Measurements from ENCODE around the gene PTHLH.

PTHLH gene

DNA sequence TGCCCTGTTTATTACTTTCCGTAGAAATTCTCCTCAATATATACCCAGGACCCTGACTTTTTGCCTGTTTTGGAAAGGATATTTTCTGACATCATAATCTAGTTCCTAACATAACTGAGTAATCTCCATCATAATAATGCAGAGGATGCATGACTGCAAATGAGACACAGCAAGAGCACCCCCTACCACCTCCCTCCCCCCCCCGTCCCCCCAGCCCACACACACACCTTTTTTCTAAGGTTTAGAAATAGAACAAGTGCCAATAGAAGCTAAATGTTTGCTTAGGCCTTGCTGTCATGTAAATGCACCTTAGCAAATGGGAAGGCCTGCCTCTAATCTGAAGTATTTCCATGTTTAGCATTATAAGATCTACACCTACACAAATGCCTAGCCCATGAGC, at the start of gene PTHLH:
TSS of gene PTHLH (minus strand) at position 13 of the 400 bp plus-strand sequence. CDS start 3,239 bp downstream, outside the sequence.
- DNase-seq (ENCODE audit: low spot score), result no peak

DNA sequence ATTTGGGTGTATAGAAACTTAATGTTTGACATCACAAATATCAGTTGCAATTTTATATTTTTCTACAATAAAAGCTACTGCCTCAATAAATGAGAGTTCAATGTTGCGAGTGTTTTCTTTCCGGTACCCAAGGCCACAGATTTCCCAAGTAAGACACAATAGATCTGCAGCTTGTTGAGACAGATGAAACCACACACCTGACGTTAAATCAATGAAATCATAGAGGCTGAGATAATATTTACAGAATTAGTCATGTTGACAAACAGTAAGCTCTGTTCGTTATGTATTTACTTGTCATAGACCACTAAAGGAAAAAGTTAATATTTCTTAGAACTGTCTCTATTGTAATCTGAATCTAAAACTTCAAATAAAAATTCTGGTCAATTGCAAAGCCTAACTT, 49.2 kb upstream of the PTHLH start:
- DNase-seq (ENCODE audit: low spot score), result no peak

DNA sequence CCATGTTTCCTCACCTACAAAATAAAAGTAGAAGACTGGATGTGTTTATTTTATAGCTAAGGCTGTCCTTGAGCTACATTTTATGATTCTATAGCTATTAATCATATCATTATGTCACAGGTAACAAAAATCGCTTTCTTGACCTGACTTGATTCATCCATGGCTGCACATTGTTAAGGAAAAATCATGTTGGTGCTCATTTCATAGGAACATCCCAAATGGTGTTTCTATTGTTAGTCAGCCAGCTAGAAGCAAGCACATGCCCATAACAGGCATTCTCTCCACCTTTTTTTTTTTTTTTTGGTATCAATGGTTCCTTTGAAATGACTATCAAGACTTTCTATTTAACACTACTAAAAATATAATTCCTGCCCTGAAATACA, 45.3 kb upstream of the PTHLH start:
- DNase-seq (ENCODE audit: low spot score), result peak; percentile 21

DNA sequence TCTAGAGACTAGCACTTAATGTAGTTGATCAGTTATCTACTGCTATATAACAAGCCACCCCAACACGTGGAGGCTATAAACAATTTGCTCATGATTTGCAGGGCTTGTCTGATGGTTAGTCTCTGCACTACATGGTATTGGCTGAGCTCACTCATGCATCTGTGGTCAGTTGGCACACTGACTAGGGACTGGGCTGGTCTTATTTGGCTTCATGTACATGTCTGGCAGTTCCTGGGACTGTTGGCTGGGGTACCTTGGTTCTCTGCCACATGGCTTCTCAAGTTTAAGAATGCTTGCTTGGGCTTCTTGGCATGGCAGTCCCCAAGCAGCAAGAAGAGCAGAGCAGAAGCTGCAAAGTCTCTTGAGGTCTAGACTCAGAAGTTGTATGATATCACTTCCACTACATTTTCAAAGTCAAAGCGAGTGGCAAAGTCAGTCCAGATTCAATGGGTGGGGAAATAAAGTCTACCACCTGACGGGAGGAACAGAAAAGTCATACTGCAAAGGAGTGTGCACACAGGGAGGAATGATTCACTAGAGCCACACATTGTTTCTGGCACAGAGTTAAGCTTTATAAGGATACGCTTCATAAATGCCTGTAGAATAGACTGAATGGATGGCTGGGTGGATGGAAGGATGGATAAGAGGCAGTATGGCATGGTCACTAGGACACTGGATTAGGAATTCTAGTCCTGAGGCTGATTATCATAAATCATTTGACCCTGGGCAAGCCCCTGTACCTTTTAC, 44.8 kb upstream of the PTHLH start:
- no peak for DNase-seq (ENCODE audit: low spot score)

DNA sequence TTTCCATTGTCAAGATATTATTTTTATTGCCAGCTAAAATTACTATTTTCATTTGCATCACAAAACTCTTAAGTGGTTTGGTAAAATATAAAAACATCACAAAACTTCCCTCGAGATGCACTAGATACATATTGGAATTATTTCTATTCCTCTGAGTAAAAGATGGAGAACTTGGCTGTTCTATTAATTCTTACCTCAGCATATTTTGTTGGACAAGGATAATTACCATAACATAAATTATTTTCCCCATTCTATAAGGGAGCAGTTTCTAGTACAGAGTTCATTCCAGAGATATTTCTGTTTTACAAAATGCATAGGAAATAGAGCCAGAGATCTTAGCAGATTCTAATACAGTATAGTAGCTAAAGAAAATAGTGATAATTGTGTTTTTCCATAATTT, 42.6 kb upstream of the PTHLH start:
- DNase-seq (ENCODE audit: low spot score), result no peak

DNA sequence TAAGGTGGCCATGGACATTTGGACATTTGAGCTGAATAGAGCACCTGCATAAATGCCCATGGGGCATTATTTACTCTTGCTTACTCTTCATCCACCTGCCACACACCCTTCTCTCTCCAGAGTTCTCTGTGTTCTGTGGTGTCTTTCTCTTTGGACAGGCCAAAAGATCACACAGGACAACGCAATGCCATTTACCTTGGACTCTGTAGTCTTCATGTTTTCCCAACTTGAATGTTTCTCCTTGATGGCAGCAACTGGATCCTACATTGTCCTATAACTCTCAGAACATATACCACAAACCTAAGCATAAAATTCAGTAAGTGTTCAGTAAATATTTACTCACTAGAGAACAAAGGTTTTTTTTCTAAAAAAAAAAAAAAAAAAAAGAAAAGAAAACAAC, 41.7 kb upstream of the PTHLH start:
- no peak for DNase-seq (ENCODE audit: low spot score)

DNA sequence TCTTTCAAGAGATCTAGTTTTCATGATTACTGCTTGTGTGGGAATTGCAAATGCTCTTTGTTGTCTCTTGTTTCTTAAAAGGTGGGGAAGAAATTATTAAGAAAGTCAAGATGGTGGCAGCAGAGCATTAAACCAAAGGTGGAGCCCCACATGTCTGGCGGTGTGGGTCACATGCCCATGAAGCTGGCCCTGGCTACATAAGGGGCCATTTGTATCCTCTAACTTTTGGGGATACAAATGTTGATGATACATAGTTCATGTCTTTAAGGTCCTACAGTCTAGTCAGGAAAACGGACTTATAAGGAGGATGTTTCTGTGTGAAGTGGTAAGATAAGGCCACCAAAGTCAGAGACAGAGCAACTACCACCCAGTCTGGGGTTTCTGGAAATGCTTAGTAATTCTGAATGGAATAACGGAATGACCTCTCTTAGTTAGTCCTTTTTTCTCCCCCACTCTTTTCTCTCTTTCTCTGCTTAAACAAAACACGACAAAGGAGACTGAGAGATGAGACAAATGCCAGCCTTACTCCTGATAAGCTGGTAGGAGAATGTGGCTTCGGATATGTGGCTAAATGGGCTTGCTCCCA, 39.9 kb upstream of the PTHLH start:
- no peak for DNase-seq (ENCODE audit: low spot score)

DNA sequence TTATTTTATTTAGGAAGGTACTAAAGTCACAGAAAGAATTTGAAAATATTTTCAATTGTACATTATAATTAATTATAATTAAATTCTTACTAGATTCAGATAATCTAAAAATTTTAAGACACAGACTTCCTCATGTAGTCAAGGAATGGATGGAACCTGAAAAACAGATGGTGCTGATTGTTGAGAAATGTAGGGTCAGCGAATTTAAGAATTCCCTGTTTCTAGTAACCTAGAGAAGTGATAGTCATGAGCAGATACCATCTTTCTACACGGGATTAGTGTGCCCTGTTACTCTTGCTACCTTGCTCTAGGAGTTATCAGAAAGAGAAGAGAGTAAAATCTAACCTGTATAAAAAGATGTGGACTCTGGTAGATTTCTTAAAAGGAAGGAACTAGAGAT, 37.5 kb upstream of the PTHLH start:
- DNase-seq (ENCODE audit: low spot score), result no peak

DNA sequence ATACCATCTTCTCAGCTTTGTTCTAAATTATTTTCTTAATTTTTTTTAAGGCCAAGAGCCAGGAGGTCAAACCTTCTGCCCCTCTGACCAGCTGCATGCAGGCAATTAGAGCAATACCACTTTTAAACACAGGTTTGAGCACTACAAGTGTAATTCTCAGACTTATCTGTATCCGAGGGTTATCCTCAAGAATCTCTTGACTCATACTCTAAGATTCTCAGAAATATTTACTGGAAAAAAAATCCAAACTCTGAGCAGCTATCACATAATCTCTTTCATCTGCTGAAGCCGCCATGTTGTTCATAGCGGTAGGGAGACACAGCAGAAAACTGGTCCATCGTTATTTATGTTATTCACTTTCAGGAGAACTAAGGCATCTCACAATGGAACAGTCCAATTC, 27.4 kb upstream of the PTHLH start:
- DNase-seq (ENCODE audit: low spot score), result no peak

DNA sequence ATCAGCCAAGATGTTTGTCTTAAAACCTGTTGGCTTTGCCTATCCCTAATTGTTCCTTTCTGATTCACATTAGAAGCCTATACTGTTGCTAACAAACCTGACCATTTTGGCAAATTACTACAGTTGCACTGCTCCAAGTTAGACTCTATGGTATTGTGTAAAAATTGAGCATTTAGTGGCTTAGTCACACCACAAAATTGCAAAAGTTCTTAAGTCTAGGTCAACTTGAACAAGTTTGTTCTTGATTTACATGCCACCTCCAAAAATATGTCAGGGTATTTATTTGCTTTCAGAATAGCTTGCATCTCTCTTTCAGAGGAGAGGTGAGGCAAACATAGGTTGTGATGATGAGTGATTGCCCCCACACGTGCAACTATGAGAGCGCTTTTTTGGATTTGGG, 27.0 kb upstream of the PTHLH start:
- DNase-seq (ENCODE audit: low spot score), result no peak

DNA sequence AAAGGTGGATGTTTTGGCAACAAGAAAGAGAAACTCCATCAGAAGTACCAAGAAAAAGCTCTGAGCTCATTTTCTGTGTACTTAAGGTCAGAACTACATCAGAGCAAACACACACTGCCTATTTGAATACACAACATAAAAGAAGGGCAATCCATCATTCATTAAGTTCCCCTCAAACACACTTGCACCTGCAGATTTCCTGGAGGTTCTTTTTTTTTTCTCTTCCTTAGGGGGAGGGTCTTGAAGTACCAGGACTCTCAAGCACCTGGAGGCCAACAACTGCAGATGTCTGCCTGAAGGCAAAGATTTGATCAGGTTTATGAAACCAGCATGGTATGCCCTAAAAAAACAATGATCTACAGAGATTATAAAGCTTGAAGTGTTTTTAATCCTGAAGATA, 26.1 kb upstream of the PTHLH start:
- no peak for DNase-seq (ENCODE audit: low spot score)

DNA sequence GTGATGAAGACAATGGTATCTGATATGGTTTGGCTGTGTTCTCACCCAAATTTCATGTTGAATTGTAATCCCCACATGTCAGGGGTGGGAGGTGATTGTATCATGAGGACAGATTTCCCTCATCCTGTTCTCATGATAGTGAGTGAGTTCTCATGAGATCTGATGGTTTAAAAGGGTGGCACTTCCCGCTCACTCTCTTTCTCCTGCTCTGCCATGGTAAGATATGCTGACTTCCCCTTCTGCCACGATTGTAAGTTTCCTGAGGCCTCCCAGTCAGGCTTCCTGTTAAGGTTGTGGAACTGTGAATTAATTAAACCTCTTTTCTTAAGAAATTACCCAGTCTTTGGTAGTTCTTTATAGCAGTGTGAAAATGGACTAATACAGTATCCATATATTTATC, 25.6 kb upstream of the PTHLH start:
- DNase-seq (ENCODE audit: low spot score), result no peak

DNA sequence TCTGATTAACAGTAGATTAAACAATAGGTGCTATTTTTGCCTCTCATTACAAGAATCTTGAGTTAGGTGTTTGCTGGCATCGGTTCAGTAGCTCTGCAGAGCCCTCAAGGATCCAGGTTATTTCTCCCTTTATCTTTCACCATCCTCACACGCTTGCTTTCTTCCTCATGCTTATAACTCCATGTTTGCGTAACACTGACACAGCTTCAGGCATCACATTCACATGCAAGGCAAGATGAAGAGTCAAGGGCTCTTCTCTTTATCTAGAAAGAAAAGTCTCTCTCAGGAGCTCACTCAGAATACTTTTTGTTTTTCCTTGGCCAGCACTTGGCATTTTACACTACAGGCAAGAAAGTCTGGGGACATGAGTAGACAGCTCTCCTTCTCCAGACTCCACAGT, 24.2 kb upstream of the PTHLH start:
- DNase-seq (ENCODE audit: low spot score), result no peak

DNA sequence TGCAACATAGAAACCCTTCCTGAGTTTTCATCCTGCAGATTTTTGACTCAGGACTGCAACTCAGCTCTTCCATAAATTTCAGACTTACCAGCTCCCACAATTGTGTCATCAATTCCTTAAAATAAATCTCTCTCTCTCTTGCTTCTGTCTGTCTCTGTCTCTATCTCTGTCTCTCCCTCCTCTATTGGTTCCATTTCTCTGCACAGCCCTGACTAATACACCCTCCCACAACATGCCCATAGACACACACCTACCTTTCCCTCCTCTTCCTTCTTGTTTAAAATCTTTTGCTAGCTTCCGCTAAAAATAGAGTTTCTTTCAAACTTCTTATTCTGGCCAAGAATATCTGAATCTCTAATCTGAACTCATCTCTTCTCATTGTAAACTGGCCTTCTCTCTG, 22.9 kb upstream of the PTHLH start:
- DNase-seq (ENCODE audit: low spot score), result no peak

DNA sequence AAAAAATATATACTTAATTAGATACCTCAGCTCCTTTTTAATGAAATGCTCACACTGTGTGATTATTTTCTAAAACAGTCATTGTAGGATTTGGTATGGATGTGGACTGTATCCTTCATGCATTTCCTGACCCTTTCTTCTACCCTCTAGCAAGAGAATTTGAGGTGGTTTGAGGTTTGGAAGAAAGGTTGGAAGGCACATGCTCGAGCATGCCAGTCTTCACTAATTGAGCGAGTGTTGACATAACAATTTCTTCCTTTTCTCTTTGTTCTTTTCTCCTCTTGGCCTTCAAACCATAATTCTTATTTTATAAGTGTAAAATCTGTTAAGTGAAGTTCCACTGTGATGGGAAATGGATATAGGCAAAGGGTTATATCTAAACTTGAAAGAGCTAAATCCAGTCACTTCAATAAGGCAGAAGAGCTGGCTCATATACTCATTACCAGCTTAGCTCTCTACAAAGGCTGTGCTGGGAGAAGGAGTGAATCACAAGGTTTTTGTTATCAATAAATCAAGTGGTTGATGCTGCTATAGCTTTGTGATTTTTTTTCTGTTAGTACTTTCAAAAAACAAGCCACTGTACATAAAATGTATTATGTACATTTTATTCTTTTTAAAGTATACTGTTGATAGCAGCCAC, 16.2 kb upstream of the PTHLH start:
- no peak for DNase-seq (ENCODE audit: low spot score)

DNA sequence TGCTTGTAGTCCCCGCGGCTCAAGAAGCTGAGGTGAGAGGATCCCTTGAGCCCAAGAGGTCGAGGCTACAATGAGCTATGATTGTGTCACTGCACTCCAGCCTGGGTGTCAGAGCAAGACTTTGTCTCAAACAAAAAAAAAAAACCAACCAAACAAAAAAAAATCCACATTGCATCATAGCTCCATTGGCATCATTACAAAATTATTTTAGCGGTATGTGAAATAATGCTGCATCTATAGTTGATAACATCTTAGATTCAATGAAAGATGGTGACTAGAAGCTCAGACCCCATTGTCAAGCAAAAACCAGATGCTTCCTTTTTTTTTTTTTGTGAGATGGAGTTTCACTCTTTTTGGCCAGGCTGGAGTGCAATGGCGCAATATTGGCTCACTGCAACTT, 14.8 kb upstream of the PTHLH start:
- DNase-seq (ENCODE audit: low spot score), result no peak

DNA sequence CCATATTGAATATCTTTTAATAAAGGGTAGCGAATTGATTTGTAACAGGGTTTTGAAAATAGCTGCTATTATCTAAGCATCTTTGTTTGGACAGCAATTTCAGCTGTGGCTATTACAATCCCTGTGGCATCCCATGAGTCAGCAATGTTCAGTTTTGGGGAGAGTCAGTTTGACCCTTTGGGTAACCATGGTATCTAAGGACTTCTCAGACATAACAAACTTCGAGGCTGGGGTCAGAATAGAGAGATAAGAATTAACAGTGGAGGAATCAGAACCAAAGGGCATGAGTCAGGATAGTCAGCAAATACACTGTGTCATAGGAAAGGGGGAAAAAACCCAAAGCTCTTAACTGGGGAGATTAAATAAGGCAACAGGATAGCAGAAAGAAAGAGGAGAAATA, 11.7 kb upstream of the PTHLH start:
- no peak for DNase-seq (ENCODE audit: low spot score)

DNA sequence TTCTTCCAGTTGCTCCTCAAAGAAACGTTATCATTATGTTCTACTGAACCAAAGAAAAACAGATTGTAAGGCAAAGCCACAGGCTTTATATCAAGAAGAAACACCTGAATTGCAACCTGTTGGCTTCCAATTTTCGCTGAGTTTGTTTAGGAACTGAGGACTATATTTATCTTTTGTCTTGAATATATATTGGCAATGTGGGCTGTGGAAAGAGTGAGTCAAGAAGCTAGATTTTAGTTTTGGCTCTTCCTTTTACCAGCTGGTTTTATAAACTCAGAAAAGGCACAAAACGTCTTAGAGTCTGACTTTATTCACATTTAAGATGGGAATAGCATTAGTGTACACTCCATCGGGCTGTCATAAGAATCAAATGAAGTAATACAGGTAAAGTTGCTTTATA, 10.4 kb upstream of the PTHLH start:
- DNase-seq (ENCODE audit: low spot score), result no peak

DNA sequence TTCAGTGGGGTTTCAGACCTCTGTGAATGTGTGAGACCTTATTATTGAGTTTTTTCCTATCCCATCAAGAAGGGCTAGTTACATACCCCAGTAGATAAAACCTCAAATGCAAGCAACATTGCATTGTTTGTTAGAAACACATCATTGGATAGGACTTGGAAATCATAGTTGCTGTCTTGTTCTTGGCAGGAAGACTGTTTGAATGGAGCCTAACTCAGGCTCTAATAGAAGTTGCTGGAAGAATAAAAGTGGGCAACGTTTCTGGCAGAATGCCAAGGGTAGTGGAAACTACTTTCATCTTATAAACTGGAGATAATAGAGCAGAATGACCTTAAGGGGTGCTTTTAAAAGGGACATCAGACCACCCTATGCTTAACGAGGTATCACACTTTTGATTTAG, 9.9 kb upstream of the PTHLH start:
- DNase-seq (ENCODE audit: low spot score), result no peak

DNA sequence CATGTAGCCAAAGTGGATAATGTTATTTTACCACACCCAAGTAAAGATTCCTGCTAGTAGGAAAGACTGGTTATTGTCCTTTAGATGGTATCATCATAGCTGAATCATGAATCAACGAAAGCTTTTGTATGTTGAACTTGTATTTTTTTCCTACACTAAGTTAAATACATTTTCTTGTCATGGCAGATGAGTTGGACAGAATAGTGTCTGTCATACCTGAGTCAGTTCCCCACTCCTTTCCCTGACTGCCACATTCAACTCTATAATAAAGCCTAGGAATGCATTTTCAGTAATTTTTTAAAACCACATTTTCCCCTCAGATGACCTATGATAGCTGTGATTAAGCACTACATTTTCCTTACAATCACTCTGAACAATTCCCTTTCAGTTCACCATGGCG, 9.3 kb upstream of the PTHLH start:
- DNase-seq (ENCODE audit: low spot score), result peak; percentile 40

DNA sequence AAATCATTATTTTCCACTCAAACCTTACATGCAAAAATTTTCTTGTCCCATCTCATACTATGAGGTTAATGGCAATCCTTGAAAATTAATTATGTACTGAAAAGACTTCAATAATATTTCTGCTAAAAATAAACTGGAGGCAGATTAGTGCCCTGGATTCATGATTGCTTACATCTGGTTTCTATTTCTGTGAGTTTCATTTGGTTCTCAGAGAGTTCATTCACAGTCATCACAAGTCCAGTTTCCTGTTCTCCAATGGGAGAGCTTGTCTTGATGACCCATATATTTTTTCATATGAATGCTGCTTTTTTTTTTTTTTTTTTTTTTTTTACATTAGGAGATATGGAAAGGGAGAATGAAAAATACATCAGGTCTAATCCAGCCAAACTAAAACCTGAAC, 6.6 kb upstream of the PTHLH start:
- DNase-seq (ENCODE audit: low spot score), result no peak

DNA sequence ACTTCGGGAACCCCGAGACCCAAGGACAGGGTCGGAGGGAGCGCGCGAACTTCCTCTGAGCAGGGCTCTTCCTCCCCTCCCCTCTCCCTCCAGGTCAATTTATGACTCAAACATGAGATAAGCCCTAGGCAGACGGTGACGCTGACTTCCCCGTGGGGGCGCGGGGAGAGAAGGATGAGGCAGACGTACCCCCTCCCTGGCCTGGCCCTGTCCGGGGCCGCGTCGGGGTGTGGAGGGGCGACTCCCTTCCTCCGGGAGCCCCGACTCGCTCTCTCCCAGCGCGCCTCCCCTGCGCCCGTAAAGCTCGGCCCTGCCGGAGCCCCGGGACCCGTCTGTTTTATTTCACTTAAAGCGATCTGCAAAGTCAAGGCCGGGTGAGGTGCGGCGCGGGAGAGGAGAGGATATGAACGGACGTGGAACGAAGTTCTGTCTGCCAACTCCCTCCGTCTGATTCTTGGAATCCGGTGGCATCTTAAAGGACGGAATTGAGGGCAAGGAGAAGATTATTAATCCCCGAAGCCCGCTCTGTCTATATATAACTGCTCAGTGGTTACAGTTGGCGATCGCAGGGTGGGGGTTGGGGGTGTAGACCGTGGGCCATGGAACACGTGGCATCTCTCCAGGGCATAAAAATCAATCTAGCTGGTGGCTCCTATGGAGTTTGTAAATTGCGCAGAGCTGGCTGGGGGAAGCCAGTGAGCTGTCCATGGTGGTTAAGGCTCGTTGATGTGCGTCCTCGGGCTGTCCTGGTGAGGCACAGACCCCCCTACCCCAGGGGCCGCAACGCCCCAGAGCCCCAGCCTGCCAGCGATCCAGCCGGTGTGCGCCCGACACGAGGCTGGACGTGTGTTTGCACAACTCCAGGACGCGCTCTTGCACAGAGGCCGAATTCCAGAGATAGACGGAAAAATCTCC, 2.9 kb upstream of the PTHLH start:
- no peak for DNase-seq (ENCODE audit: low spot score)

DNA sequence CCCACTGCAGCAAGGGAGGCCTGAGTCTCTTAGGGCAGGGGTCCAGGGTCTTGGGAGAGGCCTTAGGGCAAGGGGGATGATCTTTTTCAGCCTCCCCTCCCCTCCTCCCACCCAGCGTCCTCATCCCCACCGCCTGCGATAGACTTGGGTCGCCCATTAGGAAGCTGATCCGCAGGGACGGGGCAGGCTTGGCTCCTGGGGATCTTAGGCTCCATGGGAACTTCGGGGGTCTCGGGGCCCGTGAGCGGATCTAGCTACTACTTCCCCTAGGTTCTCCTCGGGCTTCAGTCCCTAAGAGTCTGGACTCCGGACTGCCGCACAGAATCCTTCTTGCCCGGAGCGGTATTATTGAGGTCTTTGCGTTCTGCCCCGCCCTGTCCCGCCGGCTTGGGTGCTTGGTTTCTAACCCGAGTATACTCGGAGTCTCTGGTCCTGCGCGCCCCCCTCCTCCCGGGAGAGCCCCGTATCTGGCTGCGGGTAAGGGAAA, 2.2 kb upstream of the PTHLH start:
- no peak for DNase-seq (ENCODE audit: low spot score)

Data from COLO829 (cell line).